ENCODE data around the gene TARBP2. TPM values are rescaled to one million over a fixed set of nuclear protein-coding genes. Genes with fewer than 3 reads are reported as not detected.

TARBP2 gene
- total RNA-seq, 1 experiment from 2014 or later: 47.8 TPM

DNA sequence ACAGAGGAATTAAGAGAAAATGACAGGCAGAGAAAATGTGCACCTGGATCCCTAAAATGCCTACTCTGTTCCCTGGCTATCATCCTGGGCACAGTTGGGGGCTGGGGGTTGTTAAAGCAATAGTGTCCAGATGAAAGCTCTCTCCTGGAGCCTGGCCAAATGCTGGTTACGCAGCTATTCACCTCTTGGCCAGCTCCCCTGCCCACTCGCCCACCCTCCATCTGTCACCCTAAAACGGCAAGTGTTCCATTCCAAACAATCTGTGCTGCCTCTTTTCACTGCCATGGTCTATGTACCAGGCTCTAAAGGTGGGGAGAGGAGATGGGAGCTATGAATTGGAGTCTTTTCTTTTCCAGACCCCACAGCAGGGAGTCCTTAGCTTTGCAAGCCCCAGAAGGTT is 30.9 kb downstream of the TARBP2 start:
- H3K79me2 ChIP-seq (ENCODE audit: low read depth): no peaks in the 10 kb centered on the region
- no peaks in the 10 kb centered on the region for H3K27me3 ChIP-seq (ENCODE audit: insufficient read depth, low read depth)
- peaks cover 1% of the 10 kb centered on the region; the same call in 1 of the 2 replicates for H3F3A ChIP-seq (ENCODE audit: insufficient read depth, low read depth)
- TF ChIP-seq EZH2 (IDR thresholded peaks at IDR 0.05; ENCODE audit: low read depth): no peak
- TF ChIP-seq, protein P1, sequence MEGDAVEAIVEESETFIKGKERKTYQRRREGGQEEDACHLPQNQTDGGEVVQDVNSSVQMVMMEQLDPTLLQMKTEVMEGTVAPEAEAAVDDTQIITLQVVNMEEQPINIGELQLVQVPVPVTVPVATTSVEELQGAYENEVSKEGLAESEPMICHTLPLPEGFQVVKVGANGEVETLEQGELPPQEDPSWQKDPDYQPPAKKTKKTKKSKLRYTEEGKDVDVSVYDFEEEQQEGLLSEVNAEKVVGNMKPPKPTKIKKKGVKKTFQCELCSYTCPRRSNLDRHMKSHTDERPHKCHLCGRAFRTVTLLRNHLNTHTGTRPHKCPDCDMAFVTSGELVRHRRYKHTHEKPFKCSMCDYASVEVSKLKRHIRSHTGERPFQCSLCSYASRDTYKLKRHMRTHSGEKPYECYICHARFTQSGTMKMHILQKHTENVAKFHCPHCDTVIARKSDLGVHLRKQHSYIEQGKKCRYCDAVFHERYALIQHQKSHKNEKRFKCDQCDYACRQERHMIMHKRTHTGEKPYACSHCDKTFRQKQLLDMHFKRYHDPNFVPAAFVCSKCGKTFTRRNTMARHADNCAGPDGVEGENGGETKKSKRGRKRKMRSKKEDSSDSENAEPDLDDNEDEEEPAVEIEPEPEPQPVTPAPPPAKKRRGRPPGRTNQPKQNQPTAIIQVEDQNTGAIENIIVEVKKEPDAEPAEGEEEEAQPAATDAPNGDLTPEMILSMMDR (conservative IDR thresholded peaks at IDR 0.05): no peak
- ChIA-PET CTCF (no interaction called here), POLR2A (ENCODE audit: unreplicated experiment) (interaction anchor here (0.6 kb wide), 1 partner anchor 289 kb away, joined by 4 read pairs; no protein-coding TSS in a partner anchor)
- no peaks in the 10 kb centered on the region for H3K9me3 ChIP-seq (ENCODE audit: insufficient read depth, low read depth)
- intact Hi-C loops (cut with micrococcal nuclease; ENCODE audit: unreplicated experiment): no loop called here
- no TSS peak for BruUV-seq (replicated peaks)
- no peak overlapping the region for H3K4me2 ChIP-seq
- no peak overlapping the region for H2AFZ ChIP-seq
- H4K20me1 ChIP-seq (ENCODE audit: insufficient read depth): no peaks in the 10 kb centered on the region
- no peak overlapping the region for H3K4me3 ChIP-seq
- DNase-seq: no peak
- H3K9me2 ChIP-seq (ENCODE audit: insufficient read depth): no peaks in the 10 kb centered on the region
- peaks cover 8% of the 10 kb centered on the region; the same call in 1 of the 2 replicates for H3K4me1 ChIP-seq (replicated peaks; ENCODE audit: insufficient read depth)
- H3K36me3 ChIP-seq (ENCODE audit: low read depth): peaks cover 28% of the 10 kb centered on the region
- H3K27ac ChIP-seq: no peak overlapping the region

GRCh38 chr12:53532524-53533445 is 31.7 kb downstream of the TARBP2 start:
- no peak overlapping the region for H3K27ac ChIP-seq
- no peak for TF ChIP-seq EZH2 (IDR thresholded peaks at IDR 0.05; ENCODE audit: low read depth)
- TF ChIP-seq, protein P1 (conservative IDR thresholded peaks at IDR 0.05): no peak
- H3K4me2 ChIP-seq: no peak overlapping the region
- no peaks in the 10 kb centered on the region for H3K9me2 ChIP-seq (ENCODE audit: insufficient read depth)
- no peaks in the 10 kb centered on the region for H3K79me2 ChIP-seq (ENCODE audit: low read depth)
- H2AFZ ChIP-seq: no peak overlapping the region
- ChIA-PET CTCF (no interaction called here), POLR2A (ENCODE audit: unreplicated experiment) (no interaction called here)
- DNase-seq: no peak
- H3F3A ChIP-seq (ENCODE audit: insufficient read depth, low read depth): peaks cover 9% of the 10 kb centered on the region
- intact Hi-C loops (cut with micrococcal nuclease; ENCODE audit: unreplicated experiment): no loop called here
- BruUV-seq (replicated peaks): no TSS peak
- H3K4me1 ChIP-seq (replicated peaks; ENCODE audit: insufficient read depth): peaks cover 16% of the 10 kb centered on the region
- peaks cover 28% of the 10 kb centered on the region for H3K36me3 ChIP-seq (ENCODE audit: low read depth)
- no peak overlapping the region for H3K4me3 ChIP-seq
- H4K20me1 ChIP-seq (ENCODE audit: insufficient read depth): no peaks in the 10 kb centered on the region
- H3K9me3 ChIP-seq (ENCODE audit: insufficient read depth, low read depth): no peaks in the 10 kb centered on the region
- H3K27me3 ChIP-seq (ENCODE audit: insufficient read depth, low read depth): no peaks in the 10 kb centered on the region

DNA sequence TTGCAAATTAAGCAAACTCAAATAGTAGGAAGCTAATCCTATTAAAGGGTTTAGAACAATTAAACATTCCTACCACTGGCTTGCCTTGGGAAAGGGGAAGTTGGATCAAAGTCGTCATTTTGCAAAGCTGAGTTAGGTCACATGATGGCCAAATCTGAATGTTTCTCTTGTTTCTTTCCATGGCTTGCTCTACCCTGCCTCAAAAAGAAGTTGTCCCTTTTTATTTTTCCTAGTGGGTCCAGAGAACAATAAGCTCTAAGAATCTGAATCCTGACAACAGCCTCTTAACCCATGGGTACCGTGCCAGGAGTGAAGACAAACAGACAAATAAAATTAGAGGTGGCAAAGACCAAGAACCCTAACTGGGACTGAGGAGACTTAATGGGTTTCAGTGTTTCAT is 32.4 kb downstream of the TARBP2 start:
- POLR2A ChIA-PET (ENCODE audit: unreplicated experiment): no interaction called here
- intact Hi-C loops (cut with micrococcal nuclease; ENCODE audit: unreplicated experiment): no loop called here

More for the DNA sequence above, 32.4 kb downstream of the TARBP2 start:
- Histone ChIP-seq H3K9me3 (ENCODE audit: insufficient read depth, low read depth) (no peaks in the 10 kb centered on the region), H4K20me1 (ENCODE audit: insufficient read depth) (no peaks in the 10 kb centered on the region), H3K4me3 (no peak overlapping the region), H2AFZ (no peak overlapping the region), H3K4me1 (replicated peaks; ENCODE audit: insufficient read depth) (peaks cover 23% of the 10 kb centered on the region), H3K36me3 (ENCODE audit: low read depth) (peaks cover 28% of the 10 kb centered on the region), H3K27me3 (ENCODE audit: insufficient read depth, low read depth) (no peaks in the 10 kb centered on the region), H3K9me2 (ENCODE audit: insufficient read depth) (no peaks in the 10 kb centered on the region), H3K79me2 (ENCODE audit: low read depth) (no peaks in the 10 kb centered on the region), H3F3A (ENCODE audit: insufficient read depth, low read depth) (peaks cover 16% of the 10 kb centered on the region), H3K4me2 (no peak overlapping the region), H3K27ac (no peak overlapping the region)
- no TSS peak for BruUV-seq (replicated peaks)
- no peak for TF ChIP-seq EZH2 (IDR thresholded peaks at IDR 0.05; ENCODE audit: low read depth)
- TF ChIP-seq, protein P1 (conservative IDR thresholded peaks at IDR 0.05): no peak
- CTCF ChIA-PET: no interaction called here
- DNase-seq: no peak

Measured in PC-9 (cell line).